ENCODE data around the gene TMX2.
A peak's percentile ranks its signal among the peaks of the same experiment; 100 is the strongest.
"Not testable (repeated sequence)": the region's sequence is repeated elsewhere in the genome, so short reads cannot be mapped to it uniquely, and the experiment has no call there.

TMX2 gene

GRCh38 chr11:57712256-57713150 lies at the start of gene TMX2:
TSS of gene TMX2 (plus strand) at chr11:57712593. CDS start at chr11:57712619, 26 bp downstream.
- peak; percentile 96 for DNase-seq (ENCODE audit: low spot score)

- DNase-seq (ENCODE audit: low spot score), result no peak
Measured at GRCh38 chr11:57662893-57663292, 49.5 kb upstream of the TMX2 start.

- no peak for DNase-seq (ENCODE audit: low spot score)
Measured at GRCh38 chr11:57663975-57664374, 48.4 kb upstream of the TMX2 start.

- DNase-seq (ENCODE audit: low spot score), result peak; percentile 96
Measured at GRCh38 chr11:57667117-57667735, 45.2 kb upstream of the TMX2 start.

GRCh38 chr11:57667736-57668433 lies 44.5 kb upstream of the TMX2 start, which contains the start of gene ZDHHC5:
TSS of gene ZDHHC5 (plus strand) at chr11:57668114. CDS start at chr11:57673091, 4,977 bp downstream.
- peak; percentile 100 for DNase-seq (ENCODE audit: low spot score)

GRCh38 chr11:57668434-57668782 lies 44.0 kb upstream of the TMX2 start:
- peak; percentile 16 for DNase-seq (ENCODE audit: low spot score)

GRCh38 chr11:57674251-57674650 lies 38.1 kb upstream of the TMX2 start:
- no peak for DNase-seq (ENCODE audit: low spot score)

- no peak for DNase-seq (ENCODE audit: low spot score)
Measured at GRCh38 chr11:57675176-57675941, 37.0 kb upstream of the TMX2 start.

- no peak for DNase-seq (ENCODE audit: low spot score)
Measured at GRCh38 chr11:57679396-57679795, 33.0 kb upstream of the TMX2 start.

GRCh38 chr11:57680552-57680874 lies 31.9 kb upstream of the TMX2 start:
- DNase-seq (ENCODE audit: low spot score), result no peak

GRCh38 chr11:57681168-57681567 lies 31.2 kb upstream of the TMX2 start:
- DNase-seq (ENCODE audit: low spot score), result no peak

GRCh38 chr11:57690474-57690873 lies 21.9 kb upstream of the TMX2 start:
- DNase-seq (ENCODE audit: low spot score), result not testable (repeated sequence)

- no peak for DNase-seq (ENCODE audit: low spot score)
Measured at GRCh38 chr11:57698843-57699365, 13.5 kb upstream of the TMX2 start.

GRCh38 chr11:57699813-57700212 lies 12.6 kb upstream of the TMX2 start:
- no peak for DNase-seq (ENCODE audit: low spot score)

- no peak for DNase-seq (ENCODE audit: low spot score)
Measured at GRCh38 chr11:57700425-57700824, 12.0 kb upstream of the TMX2 start.

- DNase-seq (ENCODE audit: low spot score), result no peak
Measured at GRCh38 chr11:57703341-57703740, 9.1 kb upstream of the TMX2 start.

- DNase-seq (ENCODE audit: low spot score), result no peak
Measured at GRCh38 chr11:57704932-57705331, 7.5 kb upstream of the TMX2 start.

- not testable (repeated sequence) for DNase-seq (ENCODE audit: low spot score)
Measured at GRCh38 chr11:57705432-57705831, 7.0 kb upstream of the TMX2 start.

- no peak for DNase-seq (ENCODE audit: low spot score)
Measured at GRCh38 chr11:57709802-57710367, 2.5 kb upstream of the TMX2 start.

- peak; percentile 88 for DNase-seq (ENCODE audit: low spot score)
Measured at GRCh38 chr11:57711414-57712255, 758 bp upstream of the TMX2 start, which contains the start of gene MED19. TSS of gene MED19 (minus strand) at chr11:57712215. CDS start at chr11:57712179, 36 bp downstream.

All from CD4-positive, alpha-beta T cell treated with Interleukin-15 for 4 hours (primary cell).